Keratinocyte (primary cell): ENCODE data around the gene CARD9. TPM values are rescaled to one million over a fixed set of nuclear protein-coding genes. Genes with fewer than 3 reads are reported as not detected.
A peak's percentile ranks its signal among the peaks of the same experiment; 100 is the strongest.

Source experiments
- DNase-seq: peaks from one replicate; pipeline ENCODE4 v3.0.0-alpha.2; 2011; ENCODE audit warnings: low read depth, missing footprints, low spot score
- FAIRE-seq: peaks from 2 replicates; lab custom pipeline; 2011; peaks lifted over from hg19 to GRCh38; lab: Jason Lieb, UNC
- H2AFZ ChIP-seq: 2 replicates; pipeline ENCODE4 v1.6.0; 2012; ENCODE audit warnings: low read length, control low read depth, inconsistent platforms; ENCODE audit not compliant: control insufficient read depth
- H3K27ac ChIP-seq: 2 replicates; pipeline ENCODE4 v1.5.1; 2011; ENCODE audit warnings: low read length; ENCODE audit not compliant: control insufficient read depth, insufficient read depth
- H3K27me3 ChIP-seq: 3 replicates; pipeline ENCODE4 v1.6.0; 2011; ENCODE audit warnings: low read length; ENCODE audit not compliant: control insufficient read depth, insufficient read depth; ENCODE audit errors: extremely low read depth
- H3K36me3 ChIP-seq, 2 experiments: 2 replicates in 1 of 2; 3 replicates in 1 of 2; pipeline ENCODE4 v1.5.1; 2011; ENCODE audit warnings: low read length in 2 of 2, mild to moderate bottlenecking in 1 of 2; ENCODE audit not compliant: control insufficient read depth in 2 of 2, insufficient read depth in 2 of 2; ENCODE audit errors: extremely low read depth in 1 of 2
- H3K4me1 ChIP-seq: 3 replicates; pipeline ENCODE4 v1.5.1; 2011; ENCODE audit warnings: low read length; ENCODE audit not compliant: control insufficient read depth, insufficient read depth; ENCODE audit errors: extremely low read depth
- H3K4me2 ChIP-seq: 3 replicates; pipeline ENCODE4 v1.6.0; 2011; ENCODE audit warnings: low read depth, low read length; ENCODE audit not compliant: control insufficient read depth, insufficient read depth; ENCODE audit errors: extremely low read depth
- H3K4me3 ChIP-seq, 3 experiments: fragments of 200-600 bp in 1 of 3; sonication (generic) in 1 of 3; 2 replicates in 2 of 3; 3 replicates in 1 of 3; pipeline ENCODE4 v1.5.1; 2011 to 2016; ENCODE audit warnings: low read length in 3 of 3, mild to moderate bottlenecking in 3 of 3, control low read depth in 2 of 3, inconsistent platforms in 1 of 3, low read depth in 1 of 3, mixed read lengths in 1 of 3, mixed run types in 1 of 3, moderate library complexity in 1 of 3; ENCODE audit not compliant: control insufficient read depth in 2 of 3, insufficient read depth in 2 of 3; ENCODE audit errors: extremely low read depth in 1 of 3
- H3K79me2 ChIP-seq: 2 replicates; pipeline ENCODE4 v1.6.0; 2012; ENCODE audit warnings: low read length; ENCODE audit not compliant: control insufficient read depth, insufficient read depth
- H3K9ac ChIP-seq: 3 replicates; pipeline ENCODE4 v1.6.0; 2011; ENCODE audit warnings: low read length; ENCODE audit not compliant: control insufficient read depth, insufficient read depth; ENCODE audit errors: extremely low read depth
- H3K9me1 ChIP-seq: 3 replicates; pipeline ENCODE4 v1.6.0; 2011; ENCODE audit warnings: low read length; ENCODE audit not compliant: control insufficient read depth, insufficient read depth; ENCODE audit errors: extremely low read depth
- H3K9me3 ChIP-seq: 2 replicates; pipeline ENCODE4 v1.5.1; 2012; ENCODE audit warnings: low read depth, low read length; ENCODE audit not compliant: control insufficient read depth
- H4K20me1 ChIP-seq: 3 replicates; pipeline ENCODE4 v1.6.0; 2011; ENCODE audit warnings: low read length; ENCODE audit not compliant: control insufficient read depth, insufficient read depth; ENCODE audit errors: extremely low read depth
- CTCF ChIP-seq, 3 experiments: IDR thresholded peaks in 1 of 3; conservative IDR thresholded peaks in 1 of 3; optimal IDR thresholded peaks in 1 of 3; 2 replicates in 2 of 3; 3 replicates in 1 of 3; pipeline versions ENCODE3 to v1.5.1; 2011; ENCODE audit warnings: low read length in 3 of 3, mild to moderate bottlenecking in 3 of 3, moderate library complexity in 2 of 3, control low read depth in 1 of 3, inconsistent platforms in 1 of 3; ENCODE audit not compliant: insufficient read depth in 2 of 3; ENCODE audit errors: extremely low read depth in 1 of 3
- EZH2 ChIP-seq: IDR thresholded peaks from one replicate; pipeline ENCODE4 v1.6.1; 2012; ENCODE audit warnings: inconsistent platforms, mild to moderate bottlenecking, low read length, moderate library complexity
- dilution Hi-C: fragments of 300-500 bp; cut with MboI; formaldehyde crosslinking; loops from one replicate; pipeline ENCODE4 v1.7.0; 2020; ENCODE audit warnings: low sequenced_read_pairs; ENCODE audit not compliant: extremely low pct_ligation_motif_present
- polyA plus RNA-seq, 5 experiments: library from polyadenylated mRNA; depleted of rRNA in 3 of 5; stranded (reverse) in 3 of 5; stranded (forward) in 1 of 5; unstranded in 1 of 5; fragments of >200 nt; gene quantifications; 1 replicate in 1 of 5; 2 replicates in 3 of 5; 3 replicates in 1 of 5; pipeline versions ENCODE4 v1.2.1 to v1.2.3, GENCODE V29; 2011 to 2012; ENCODE audit warnings: missing spikeins in 2 of 5, low read depth in 1 of 5, low replicate concordance in 1 of 5

Gene CARD9
- polyA plus RNA-seq, 1 donor (not counting 4 experiments of a cell fraction or from before 2014, with no cell fraction given): 0.07 TPM

- TF ChIP-seq EZH2 (no peak), CTCF (optimal IDR thresholded peaks at IDR 0.05 in 1 of 3, IDR thresholded peaks at IDR 0.05 in 1 of 3, conservative IDR thresholded peaks at IDR 0.05 in 1 of 3; ENCODE audit: extremely low read depth in 1 of 3, insufficient read depth in 2 of 3, low read length in 3 of 3) (no peak)
- Histone ChIP-seq H3K9ac (no peak overlapping the region), H2AFZ (no peak overlapping the region), H3K9me3 (peaks cover 2% of the 10 kb centered on the region), H3K4me3 (no peak overlapping the region), H3K27me3 (peaks cover 26% of the 10 kb centered on the region), H3K36me3 (no peaks in the 10 kb centered on the region), H3K4me2 (no peak overlapping the region), H3K27ac (no peak overlapping the region), H3K9me1 (no peaks in the 10 kb centered on the region), H3K79me2 (no peaks in the 10 kb centered on the region), H4K20me1 (no peaks in the 10 kb centered on the region), H3K4me1 (peaks cover 20% of the 10 kb centered on the region)
- no peak for FAIRE-seq
- no peak for DNase-seq
- dilution Hi-C loops: no loop called here
Observed at GRCh38 chr9:136324501-136325300, 48.8 kb downstream of the CARD9 start.

- Histone ChIP-seq H4K20me1 (no peaks in the 10 kb centered on the region), H3K9me1 (no peaks in the 10 kb centered on the region), H3K27ac (no peak overlapping the region), H3K27me3 (peaks cover 26% of the 10 kb centered on the region), H2AFZ (no peak overlapping the region), H3K79me2 (no peaks in the 10 kb centered on the region), H3K9me3 (peaks cover 2% of the 10 kb centered on the region), H3K36me3 (no peaks in the 10 kb centered on the region), H3K4me1 (peaks cover 15% of the 10 kb centered on the region), H3K4me3 (peak overlapping the region in 1 of 3 experiments; percentile 37), H3K9ac (no peak overlapping the region), H3K4me2 (peak overlapping the region; percentile 59)
- FAIRE-seq (peak; percentile 13), DNase-seq (no peak)
- TF ChIP-seq CTCF (optimal IDR thresholded peaks at IDR 0.05 in 1 of 3, IDR thresholded peaks at IDR 0.05 in 1 of 3, conservative IDR thresholded peaks at IDR 0.05 in 1 of 3; ENCODE audit: extremely low read depth in 1 of 3, insufficient read depth in 2 of 3, low read length in 3 of 3) (no peak), EZH2 (no peak)
- dilution Hi-C loops: no loop called here
Observed at GRCh38 chr9:136323371-136323789, 50.1 kb downstream of the CARD9 start.
